Measurements from ENCODE around the gene STARD3. TPM values are rescaled to one million over a fixed set of nuclear protein-coding genes. Genes with fewer than 3 reads are reported as not detected.

The STARD3 gene
- total RNA-seq, 1 experiment from 2014 or later: 75.3 TPM

DNA sequence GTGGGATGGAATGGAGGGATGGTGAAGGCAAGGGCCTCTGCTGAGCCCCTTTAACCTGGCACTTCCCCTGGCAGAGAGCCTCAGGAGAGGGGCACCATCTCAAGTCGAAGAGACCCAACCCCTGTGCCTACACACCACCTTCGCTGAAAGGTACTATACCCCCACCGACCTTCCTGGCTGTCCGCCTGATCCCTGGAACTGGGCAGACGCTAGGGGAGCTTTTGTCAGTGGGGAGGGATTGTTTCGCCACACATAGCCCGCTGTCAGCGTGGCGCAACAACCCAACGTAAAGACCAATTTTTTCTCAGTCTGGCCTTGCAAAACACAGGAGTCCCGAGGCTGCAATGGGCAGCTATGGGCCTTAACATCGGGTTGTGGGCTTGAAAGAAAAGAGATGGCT lies 7.0 kb upstream of the STARD3 start:
- ChIA-PET CTCF (interaction anchor here (6.5 to 23.6 kb wide), 3 partner anchors 8 to 38 kb away, joined by 252 to 876 read pairs (median 851); partner anchors contain the start of genes PNMT, PPP1R1B and TCAP), POLR2A (interaction anchor here (1.0 kb wide), 1 partner anchor 15 kb away, joined by 3 read pairs; no protein-coding TSS in a partner anchor)
- Mint-ChIP-seq H3K36me3 (no peaks in the 10 kb centered on the region), H3K4me1 (peaks cover 82% of the 10 kb centered on the region), H3K9me3 (no peaks in the 10 kb centered on the region), H3K4me3 (no peak overlapping the region), H3K27me3 (ENCODE audit: low read depth) (peaks cover 33% of the 10 kb centered on the region), H3K27ac (no peak overlapping the region)
- no peak for DNase-seq (ENCODE audit: low spot score)
- no peak for ATAC-seq
- TF ChIP-seq ERG (CRISPR knock-in tag; IDR thresholded peaks at IDR 0.05): no peak
- TF ChIP-seq ZNF416 (CRISPR knock-in tag; IDR thresholded peaks at IDR 0.05): no peak

GRCh38 chr17:39631403-39631802 lies 5.5 kb upstream of the STARD3 start:
- Mint-ChIP-seq H3K4me1 (peaks cover 84% of the 10 kb centered on the region), H3K27me3 (ENCODE audit: low read depth) (peaks cover 18% of the 10 kb centered on the region), H3K9me3 (no peaks in the 10 kb centered on the region), H3K27ac (peak overlapping the region; percentile 95), H3K4me3 (peak overlapping the region; percentile 46), H3K36me3 (no peaks in the 10 kb centered on the region)
- ChIA-PET CTCF (interaction anchor here (0.7 to 23.6 kb wide), 14 partner anchors 8 to 322 kb away, joined by 3 to 876 read pairs (median 4); partner anchors contain the start of genes PNMT, PPP1R1B and TCAP), POLR2A (interaction anchor here (0.8 kb wide), 1 partner anchor 14 kb away, joined by 5 read pairs; no protein-coding TSS in a partner anchor)
- DNase-seq (ENCODE audit: low spot score) (peak; percentile 49), ATAC-seq (peak; percentile 76)
- no peak for TF ChIP-seq NR2C2 (CRISPR knock-in tag; IDR thresholded peaks at IDR 0.05)
- peak; percentile 83 for TF ChIP-seq ZNF281 (CRISPR knock-in tag; IDR thresholded peaks at IDR 0.05)
- peak; percentile 63; the same call in 1 of the 2 replicates for TF ChIP-seq SP1 (CRISPR knock-in tag; conservative IDR thresholded peaks at IDR 0.05)
- no peak for TF ChIP-seq NFATC4 (CRISPR knock-in tag; IDR thresholded peaks at IDR 0.05)
- no peak for TF ChIP-seq E2F1 (CRISPR knock-in tag; IDR thresholded peaks at IDR 0.05)
- no peak for TF ChIP-seq RORB (CRISPR knock-in tag; IDR thresholded peaks at IDR 0.05)
- no peak for TF ChIP-seq ZNF396 (CRISPR knock-in tag; IDR thresholded peaks at IDR 0.05; ENCODE audit: borderline replicate concordance)
- no peak for TF ChIP-seq PRDM15 (CRISPR knock-in tag; IDR thresholded peaks at IDR 0.05)
- TF ChIP-seq NR3C1 (CRISPR knock-in tag; conservative IDR thresholded peaks at IDR 0.05; ENCODE audit: low read depth): no peak
- TF ChIP-seq CREB1 (CRISPR knock-in tag; IDR thresholded peaks at IDR 0.05): no peak
- no peak for TF ChIP-seq GTF2I (CRISPR knock-in tag; conservative IDR thresholded peaks at IDR 0.05)
- no peak for TF ChIP-seq ELF4 (CRISPR knock-in tag; IDR thresholded peaks at IDR 0.05; ENCODE audit: low read depth)
- TF ChIP-seq USF2 (CRISPR knock-in tag; IDR thresholded peaks at IDR 0.05): no peak
- 0 out of 2 replicates have a peak, but pooled peaks have one; percentile 71 for TF ChIP-seq TEAD1 (CRISPR knock-in tag; IDR thresholded peaks at IDR 0.05)
- no peak for TF ChIP-seq FOXK1 (CRISPR knock-in tag; IDR thresholded peaks at IDR 0.05)
- TF ChIP-seq, protein P1, sequence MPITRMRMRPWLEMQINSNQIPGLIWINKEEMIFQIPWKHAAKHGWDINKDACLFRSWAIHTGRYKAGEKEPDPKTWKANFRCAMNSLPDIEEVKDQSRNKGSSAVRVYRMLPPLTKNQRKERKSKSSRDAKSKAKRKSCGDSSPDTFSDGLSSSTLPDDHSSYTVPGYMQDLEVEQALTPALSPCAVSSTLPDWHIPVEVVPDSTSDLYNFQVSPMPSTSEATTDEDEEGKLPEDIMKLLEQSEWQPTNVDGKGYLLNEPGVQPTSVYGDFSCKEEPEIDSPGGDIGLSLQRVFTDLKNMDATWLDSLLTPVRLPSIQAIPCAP (CRISPR knock-in tag; IDR thresholded peaks at IDR 0.05): no peak
- TF ChIP-seq, protein P2, sequence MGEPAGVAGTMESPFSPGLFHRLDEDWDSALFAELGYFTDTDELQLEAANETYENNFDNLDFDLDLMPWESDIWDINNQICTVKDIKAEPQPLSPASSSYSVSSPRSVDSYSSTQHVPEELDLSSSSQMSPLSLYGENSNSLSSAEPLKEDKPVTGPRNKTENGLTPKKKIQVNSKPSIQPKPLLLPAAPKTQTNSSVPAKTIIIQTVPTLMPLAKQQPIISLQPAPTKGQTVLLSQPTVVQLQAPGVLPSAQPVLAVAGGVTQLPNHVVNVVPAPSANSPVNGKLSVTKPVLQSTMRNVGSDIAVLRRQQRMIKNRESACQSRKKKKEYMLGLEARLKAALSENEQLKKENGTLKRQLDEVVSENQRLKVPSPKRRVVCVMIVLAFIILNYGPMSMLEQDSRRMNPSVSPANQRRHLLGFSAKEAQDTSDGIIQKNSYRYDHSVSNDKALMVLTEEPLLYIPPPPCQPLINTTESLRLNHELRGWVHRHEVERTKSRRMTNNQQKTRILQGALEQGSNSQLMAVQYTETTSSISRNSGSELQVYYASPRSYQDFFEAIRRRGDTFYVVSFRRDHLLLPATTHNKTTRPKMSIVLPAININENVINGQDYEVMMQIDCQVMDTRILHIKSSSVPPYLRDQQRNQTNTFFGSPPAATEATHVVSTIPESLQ (CRISPR knock-in tag; IDR thresholded peaks at IDR 0.05): no peak
- TF ChIP-seq ZNF263 (CRISPR knock-in tag; IDR thresholded peaks at IDR 0.05; ENCODE audit: low read depth): no peak
- no peak for TF ChIP-seq ZNF512 (CRISPR knock-in tag; IDR thresholded peaks at IDR 0.05; ENCODE audit: borderline replicate concordance)
